Caco-2 (cell line): ENCODE results near the gene SLC16A11. TPM values are rescaled to one million over a fixed set of nuclear protein-coding genes. Genes with fewer than 3 reads are reported as not detected.

ENCODE experiments used
- BruUV-seq: library from RNA; stranded (reverse); fragments of 400-500 nt; replicated peaks from 2 replicates; lab custom pipeline; 2021; lab: Mats Ljungman, UMichigan
- CTCF ChIA-PET: fragments of 300-600 bp; sonication (Branson Sonifier 250); formaldehyde crosslinking; loops from one replicate; lab custom pipeline; 2022; ENCODE audit warnings: antibody characterized with exemption; lab: Charles Lee
- POLR2A ChIA-PET: fragments of 300-600 bp; sonication (Branson Sonifier 250); formaldehyde crosslinking; loops from one replicate; lab custom pipeline; 2022; ENCODE audit warnings: antibody characterized with exemption; lab: Charles Lee
- DNase-seq, 2 experiments: peaks; one replicate each; pipeline versions ENCODE4 v3.0.0 to v3.0.0-alpha.2; 2020 to 2022
- H3K27me3 ChIP-seq: replicated peaks from 2 replicates; pipeline ENCODE4 v1.6.0; 2011; ENCODE audit warnings: low read length; ENCODE audit not compliant: control insufficient read depth, insufficient read depth
- H3K36me3 ChIP-seq: 2 replicates; pipeline ENCODE4 v1.5.1; 2011; ENCODE audit warnings: low read length; ENCODE audit not compliant: control insufficient read depth, insufficient read depth
- H3K4me1 ChIP-seq: fragments of 250-450 bp; sonication (Bioruptor Pico); 2 replicates; pipeline ENCODE4 v1.5.1; 2020; ENCODE audit warnings: mild to moderate bottlenecking
- H3K4me3 ChIP-seq: 2 replicates; pipeline ENCODE4 v1.5.1; 2011; ENCODE audit warnings: low read depth, mild to moderate bottlenecking, control low read depth, low read length
- H3K9me3 ChIP-seq: fragments of 250-450 bp; sonication (Bioruptor Pico); 2 replicates; pipeline ENCODE4 v1.5.1; 2020; ENCODE audit warnings: mild to moderate bottlenecking, moderate library complexity
- H3K27ac Mint-ChIP-seq: one replicate; pipeline ENCODE4 v1.8.0; 2022; ENCODE audit warnings: mixed read lengths; ENCODE audit not compliant: unreplicated experiment
- H3K27me3 Mint-ChIP-seq: one replicate; pipeline ENCODE4 v1.8.0; 2022; ENCODE audit warnings: mixed read lengths; ENCODE audit not compliant: insufficient read depth, unreplicated experiment
- H3K36me3 Mint-ChIP-seq: one replicate; pipeline ENCODE4 v1.8.0; 2022; ENCODE audit warnings: mild to moderate bottlenecking, mixed read lengths; ENCODE audit not compliant: insufficient read depth, unreplicated experiment
- H3K4me1 Mint-ChIP-seq: one replicate; pipeline ENCODE4 v1.8.0; 2022; ENCODE audit warnings: low read depth, mixed read lengths; ENCODE audit not compliant: unreplicated experiment
- H3K4me3 Mint-ChIP-seq: one replicate; pipeline ENCODE4 v1.8.0; 2022; ENCODE audit warnings: mild to moderate bottlenecking, moderate library complexity, mixed read lengths; ENCODE audit not compliant: unreplicated experiment
- H3K9me3 Mint-ChIP-seq: one replicate; pipeline ENCODE4 v1.8.0; 2022; ENCODE audit warnings: mixed read lengths; ENCODE audit not compliant: unreplicated experiment
- CTCF ChIP-seq, 2 experiments: fragments of 200-600 bp in 1 of 2; IDR thresholded peaks; 1 replicate in 1 of 2; 2 replicates in 1 of 2; pipeline versions ENCODE4 v1.5.1 to v1.8.0; 2011 to 2022; ENCODE audit warnings: antibody characterized with exemption in 1 of 2, control low read depth in 1 of 2, inconsistent platforms in 1 of 2, low read depth in 1 of 2, low read length in 1 of 2, mild to moderate bottlenecking in 1 of 2, moderate library complexity in 1 of 2; ENCODE audit not compliant: insufficient read depth in 1 of 2, severe bottlenecking in 1 of 2, unreplicated experiment in 1 of 2
- intact Hi-C: fragments of 100-400 bp; cut with micrococcal nuclease; formaldehyde crosslinking; loops from one replicate; pipeline ENCODE4 v1.10.0; 2022; ENCODE audit not compliant: unreplicated experiment
- total RNA-seq: library from RNA; stranded (reverse); gene quantifications from 2 replicates; pipeline ENCODE4 v1.2.3, GENCODE V29; 2022

The SLC16A11 gene
- total RNA-seq, 1 experiment from 2014 or later: 0.43 TPM

- Mint-ChIP-seq H3K4me3 (no peak overlapping the region), H3K27me3 (no peaks in the 10 kb centered on the region), H3K36me3 (no peaks in the 10 kb centered on the region), H3K27ac (no peak overlapping the region), H3K9me3 (no peaks in the 10 kb centered on the region), H3K4me1 (no peaks in the 10 kb centered on the region)
- no peak for DNase-seq
- ChIA-PET POLR2A (no interaction called here), CTCF (no interaction called here)
- no TSS peak for BruUV-seq
- no peaks in the 10 kb centered on the region for H3K4me1 ChIP-seq
- intact Hi-C loops: no loop called here
- no peaks in the 10 kb centered on the region for H3K9me3 ChIP-seq
- no peaks in the 10 kb centered on the region for H3K36me3 ChIP-seq
- H3K27me3 ChIP-seq: no peaks in the 10 kb centered on the region
- no peak overlapping the region for H3K4me3 ChIP-seq
- no peak for TF ChIP-seq CTCF (IDR thresholded peaks at IDR 0.05; ENCODE audit: insufficient read depth in 1 of 2, low read depth in 1 of 2, low read length in 1 of 2, severe bottlenecking in 1 of 2, unreplicated experiment in 1 of 2)
Observed at GRCh38 chr17:7077911-7078546, 34.1 kb upstream of the SLC16A11 start.

GRCh38 chr17:7074931-7075330 lies 31.0 kb upstream of the SLC16A11 start:
- no TSS peak for BruUV-seq
- H3K4me1 Mint-ChIP-seq: no peaks in the 10 kb centered on the region
- Histone ChIP-seq H3K9me3 (no peaks in the 10 kb centered on the region), H3K27me3 (no peaks in the 10 kb centered on the region), H3K4me1 (no peaks in the 10 kb centered on the region), H3K36me3 (no peaks in the 10 kb centered on the region), H3K4me3 (no peak overlapping the region)
- H3K27ac Mint-ChIP-seq: no peak overlapping the region
- no peaks in the 10 kb centered on the region for H3K27me3 Mint-ChIP-seq
- no peaks in the 10 kb centered on the region for H3K36me3 Mint-ChIP-seq
- no peak for DNase-seq
- no peaks in the 10 kb centered on the region for H3K9me3 Mint-ChIP-seq
- ChIA-PET CTCF (no interaction called here), POLR2A (no interaction called here)
- TF ChIP-seq CTCF (IDR thresholded peaks at IDR 0.05; ENCODE audit: insufficient read depth in 1 of 2, low read depth in 1 of 2, low read length in 1 of 2, severe bottlenecking in 1 of 2, unreplicated experiment in 1 of 2): no peak
- H3K4me3 Mint-ChIP-seq: no peak overlapping the region
- intact Hi-C loops: no loop called here

- Mint-ChIP-seq H3K36me3 (no peaks in the 10 kb centered on the region), H3K4me3 (no peak overlapping the region), H3K4me1 (no peaks in the 10 kb centered on the region), H3K27ac (no peak overlapping the region), H3K27me3 (no peaks in the 10 kb centered on the region), H3K9me3 (peaks cover 15% of the 10 kb centered on the region)
- intact Hi-C loops: no loop called here
- no TSS peak for BruUV-seq
- no peak overlapping the region for H3K4me3 ChIP-seq
- ChIA-PET CTCF (no interaction called here), POLR2A (no interaction called here)
- H3K27me3 ChIP-seq: no peaks in the 10 kb centered on the region
- TF ChIP-seq CTCF (IDR thresholded peaks at IDR 0.05; ENCODE audit: insufficient read depth in 1 of 2, low read depth in 1 of 2, low read length in 1 of 2, severe bottlenecking in 1 of 2, unreplicated experiment in 1 of 2): no peak
- H3K4me1 ChIP-seq: no peaks in the 10 kb centered on the region
- H3K9me3 ChIP-seq: no peaks in the 10 kb centered on the region
- DNase-seq: no peak
- no peaks in the 10 kb centered on the region for H3K36me3 ChIP-seq
Observed at GRCh38 chr17:7072406-7072805, 28.5 kb upstream of the SLC16A11 start.
